HEK293T (cell line): Measurements from ENCODE around the gene HMX1.

Experiments
- CTCF ChIA-PET: fragments of 350-600 bp; formaldehyde crosslinking; extraction: SDS; loops from one replicate; lab custom pipeline; 2021; ENCODE audit warnings: antibody characterized with exemption, inconsistent platforms; lab: Yijun Ruan, JAX
- POLR2A ChIA-PET: fragments of 350-600 bp; formaldehyde crosslinking; extraction: SDS; loops from one replicate; lab custom pipeline; 2020; ENCODE audit warnings: antibody characterized with exemption, inconsistent platforms; lab: Yijun Ruan, JAX
- DNase-seq: peaks from one replicate; pipeline ENCODE4 v3.0.0; 2012; ENCODE audit warnings: mixed read lengths; ENCODE audit errors: extremely low spot score
- ARNT ChIP-seq: fragments of 450-650 bp; IDR thresholded peaks from 2 replicates; pipeline ENCODE4 v1.6.1; 2017; ENCODE audit warnings: mild to moderate bottlenecking
- BHLHE40 ChIP-seq: fragments of 450-650 bp; IDR thresholded peaks from 2 replicates; pipeline ENCODE4 v1.6.1; 2016; ENCODE audit warnings: mild to moderate bottlenecking, moderate library complexity, borderline replicate concordance
- CTBP1 ChIP-seq: fragments of 450-650 bp; IDR thresholded peaks from 2 replicates; pipeline ENCODE4 v1.6.1; 2016; ENCODE audit warnings: borderline replicate concordance
- ELF4 ChIP-seq: fragments of 450-650 bp; IDR thresholded peaks from 2 replicates; pipeline ENCODE4 v1.6.1; 2017; ENCODE audit warnings: antibody characterized with exemption
- FOXA1 ChIP-seq: fragments of 450-650 bp; IDR thresholded peaks from 2 replicates; pipeline ENCODE4 v1.6.1; 2016; ENCODE audit warnings: mild to moderate bottlenecking
- FOXK2 ChIP-seq: fragments of 450-650 bp; IDR thresholded peaks from 2 replicates; pipeline ENCODE4 v1.6.1; 2016; ENCODE audit warnings: mild to moderate bottlenecking
- FOXM1 ChIP-seq: fragments of 450-650 bp; IDR thresholded peaks from 2 replicates; pipeline ENCODE4 v1.6.1; 2017; ENCODE audit warnings: mild to moderate bottlenecking, borderline replicate concordance
- HDGF ChIP-seq: fragments of 450-650 bp; IDR thresholded peaks from 2 replicates; pipeline ENCODE4 v1.6.1; 2017; ENCODE audit warnings: antibody characterized with exemption, borderline replicate concordance
- L3MBTL2 ChIP-seq: fragments of 450-650 bp; conservative IDR thresholded peaks from 2 replicates; pipeline ENCODE4 v1.6.1; 2016; ENCODE audit warnings: mild to moderate bottlenecking
- LEF1 ChIP-seq: fragments of 450-650 bp; IDR thresholded peaks from 2 replicates; pipeline ENCODE4 v1.6.1; 2017; ENCODE audit warnings: mild to moderate bottlenecking, borderline replicate concordance
- NFRKB ChIP-seq: fragments of 450-650 bp; IDR thresholded peaks from 2 replicates; pipeline ENCODE4 v1.6.1; 2016; ENCODE audit warnings: mild to moderate bottlenecking, moderate library complexity
- SP1 ChIP-seq: fragments of 450-650 bp; IDR thresholded peaks from 2 replicates; pipeline ENCODE4 v1.6.1; 2017
- SUZ12 ChIP-seq: fragments of 450-650 bp; IDR thresholded peaks from 2 replicates; pipeline ENCODE4 v1.6.1; 2016; ENCODE audit warnings: mild to moderate bottlenecking
- TARDBP ChIP-seq: fragments of 450-650 bp; IDR thresholded peaks from 2 replicates; pipeline ENCODE4 v1.6.1; 2016
- ZNF384 ChIP-seq: fragments of 450-650 bp; IDR thresholded peaks from 2 replicates; pipeline ENCODE4 v1.6.1; 2016
- TF ChIP-seq, protein P1 (sequence below): fragments of 450-650 bp; IDR thresholded peaks from 2 replicates; pipeline ENCODE4 v1.6.1; 2016

HMX1 gene

DNA sequence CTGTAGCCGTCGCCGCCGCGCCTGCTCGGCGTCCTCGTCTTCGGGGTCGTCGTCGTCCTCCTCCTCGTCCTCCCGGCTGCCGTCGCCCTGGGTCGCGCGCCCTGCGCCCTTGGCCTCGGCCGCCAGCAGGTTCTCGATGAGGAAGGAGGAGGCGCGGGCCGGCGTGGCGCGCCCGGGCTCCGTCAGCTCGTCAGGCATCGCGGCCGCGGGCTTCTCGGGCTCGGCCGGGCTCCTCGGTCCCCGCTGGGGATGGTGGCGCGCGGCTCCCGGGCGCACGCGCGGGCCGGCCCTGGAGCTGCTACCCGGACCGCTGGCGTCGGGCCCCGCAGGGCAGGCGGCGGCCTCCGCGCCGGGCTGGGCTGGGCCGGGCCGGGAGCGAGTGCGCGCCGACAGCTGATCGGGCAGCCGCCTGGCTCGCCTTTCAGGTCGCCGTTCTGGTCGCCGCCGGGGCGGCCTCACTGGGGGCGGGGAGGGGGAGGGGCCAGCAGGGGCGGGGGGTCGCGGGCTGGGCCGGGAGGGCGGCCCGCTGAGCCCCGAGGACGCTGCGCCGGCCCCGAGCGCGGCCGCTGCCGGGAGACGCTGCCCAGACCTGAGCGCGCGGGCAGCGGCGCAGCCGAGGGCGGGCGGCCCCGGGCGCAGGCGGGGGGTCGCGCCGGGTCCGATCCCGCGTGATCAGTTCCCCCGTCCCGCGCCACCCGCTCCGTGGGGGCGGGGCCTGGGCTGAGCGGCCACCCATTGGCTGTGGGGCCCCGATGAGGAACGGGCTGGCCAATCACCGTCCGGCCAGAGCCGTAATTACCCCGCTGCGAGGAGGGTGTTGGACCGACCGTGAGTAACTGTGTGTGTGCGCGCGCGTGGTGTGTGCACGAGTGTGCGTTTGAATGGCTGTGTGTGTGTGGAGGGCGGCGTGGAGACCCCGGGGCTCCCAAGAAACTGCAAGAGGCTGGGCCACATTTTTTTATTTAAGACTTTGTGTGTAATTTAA is at the start of gene HMX1:
TSS of gene HMX1 (minus strand) at position 423 of the 985 bp plus-strand sequence. CDS start at position 198, 225 bp downstream.
- CTCF ChIA-PET: no interaction called here
- DNase-seq: peak; percentile 98
- TF ChIP-seq CTBP1: no peak
- 0 out of 2 replicates have a peak, but pooled peaks have one; percentile 30 for TF ChIP-seq TARDBP
- no peak for TF ChIP-seq LEF1
- TF ChIP-seq L3MBTL2: peak; percentile 77
- POLR2A ChIA-PET: interaction anchor here (1.5 to 1.8 kb wide), 2 partner anchors 11 to 24 kb away, joined by 3 to 5 read pairs; no protein-coding TSS in a partner anchor

DNA sequence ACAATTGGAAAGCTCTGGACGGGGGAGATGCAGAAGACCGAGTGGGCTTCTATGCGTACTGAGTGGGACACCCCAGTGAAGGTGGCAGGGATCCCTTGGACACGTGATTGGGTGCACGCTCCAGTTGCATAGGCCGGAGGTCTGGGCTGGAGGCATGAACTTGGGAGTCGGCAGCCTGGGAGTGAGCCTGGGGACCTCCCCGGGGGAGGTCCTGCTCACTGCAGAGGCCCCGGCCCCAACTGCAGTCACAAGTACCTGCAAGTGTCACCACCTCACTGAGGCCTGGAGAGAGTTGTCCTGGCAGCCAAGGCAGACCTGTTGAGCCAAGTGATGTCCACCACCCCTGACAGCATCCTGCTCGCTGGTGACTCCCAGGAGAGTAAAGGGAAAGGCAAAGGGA is 49.3 kb upstream of the HMX1 start:
- ChIA-PET POLR2A (no interaction called here), CTCF (interaction anchor here (0.7 kb wide), 1 partner anchor 192 kb away, joined by 3 read pairs; no protein-coding TSS in a partner anchor)
- TF ChIP-seq, protein P1, sequence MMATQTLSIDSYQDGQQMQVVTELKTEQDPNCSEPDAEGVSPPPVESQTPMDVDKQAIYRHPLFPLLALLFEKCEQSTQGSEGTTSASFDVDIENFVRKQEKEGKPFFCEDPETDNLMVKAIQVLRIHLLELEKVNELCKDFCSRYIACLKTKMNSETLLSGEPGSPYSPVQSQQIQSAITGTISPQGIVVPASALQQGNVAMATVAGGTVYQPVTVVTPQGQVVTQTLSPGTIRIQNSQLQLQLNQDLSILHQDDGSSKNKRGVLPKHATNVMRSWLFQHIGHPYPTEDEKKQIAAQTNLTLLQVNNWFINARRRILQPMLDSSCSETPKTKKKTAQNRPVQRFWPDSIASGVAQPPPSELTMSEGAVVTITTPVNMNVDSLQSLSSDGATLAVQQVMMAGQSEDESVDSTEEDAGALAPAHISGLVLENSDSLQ: no peak
- TF ChIP-seq L3MBTL2 (no peak), TARDBP (no peak), SUZ12 (no peak), CTBP1 (no peak), FOXM1 (no peak)
- DNase-seq: peak; percentile 3

DNA sequence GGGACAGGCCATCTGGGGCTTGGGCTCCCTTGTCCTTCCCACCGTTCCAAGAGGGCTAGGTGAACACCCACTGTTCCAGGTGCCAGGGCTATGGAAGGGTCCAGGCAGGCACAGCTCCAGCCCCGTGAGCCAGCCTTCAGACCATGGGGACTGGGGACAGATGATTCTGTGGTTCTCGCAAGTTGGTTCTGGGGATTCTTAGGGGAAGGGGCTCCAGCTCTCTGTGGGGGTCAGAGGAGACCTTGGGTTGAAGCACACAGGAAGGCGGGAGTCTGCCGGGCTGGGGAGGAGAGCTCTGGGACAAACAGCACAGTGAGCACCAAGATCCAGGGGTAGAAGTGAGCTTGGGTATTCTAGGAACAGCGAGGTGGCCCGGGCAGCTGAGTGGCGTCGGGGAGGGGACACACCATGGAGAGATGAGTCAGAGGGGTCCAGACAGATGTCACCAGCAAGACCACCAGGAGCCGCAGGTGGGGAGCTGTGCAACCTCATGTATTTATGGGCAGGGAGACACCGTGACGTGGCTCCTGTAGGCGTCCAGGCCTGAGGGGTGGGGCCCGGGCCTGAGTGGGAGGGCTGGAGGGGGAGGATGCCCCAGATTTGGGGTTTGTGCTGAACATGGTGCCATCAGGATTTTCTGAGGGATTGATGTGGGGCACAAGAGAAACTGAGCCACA is 48.8 kb upstream of the HMX1 start:
- POLR2A ChIA-PET: no interaction called here
- CTCF ChIA-PET: interaction anchor here (0.6 to 0.7 kb wide), 2 partner anchors 193 to 313 kb away, joined by 3 read pairs; no protein-coding TSS in a partner anchor
- TF ChIP-seq FOXK2 (no peak), SUZ12 (no peak), L3MBTL2 (no peak)
- peak; percentile 2 for DNase-seq

DNA sequence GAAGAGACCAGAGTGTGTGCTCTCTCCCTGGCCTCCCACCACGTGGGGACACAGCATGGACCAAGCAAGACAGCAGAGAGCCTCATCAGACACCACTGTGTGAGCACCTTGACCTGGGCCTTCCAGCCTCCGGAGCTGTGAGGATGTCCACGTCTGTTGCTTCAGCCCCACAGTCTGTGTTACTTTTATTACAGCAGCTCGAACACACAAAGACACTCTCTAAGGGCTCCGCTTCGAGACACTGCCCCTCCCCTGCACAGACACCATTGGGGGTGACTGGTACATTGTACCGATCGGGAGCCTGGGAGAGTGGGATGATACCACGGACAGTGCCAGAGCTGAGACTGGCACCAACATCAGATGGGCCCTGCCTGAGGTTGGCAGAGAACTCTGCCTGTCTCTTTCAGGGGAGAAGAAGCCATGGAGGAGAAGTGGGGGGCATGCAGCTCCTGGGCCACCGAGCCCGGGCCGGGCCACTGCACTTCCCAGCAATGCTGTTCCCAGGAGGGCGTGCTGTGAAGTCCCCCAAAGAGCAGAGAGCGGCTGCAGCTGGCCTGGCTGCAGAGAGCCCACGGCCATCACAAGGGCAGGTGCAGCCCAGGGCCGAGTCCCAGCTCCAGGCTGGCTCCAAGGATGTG is 48.1 kb upstream of the HMX1 start:
- ChIA-PET POLR2A (no interaction called here), CTCF (interaction anchor here (0.6 kb wide), 1 partner anchor 312 kb away, joined by 3 read pairs; no protein-coding TSS in a partner anchor)
- TF ChIP-seq SUZ12 (no peak), CTBP1 (no peak), LEF1 (no peak), FOXK2 (no peak), ELF4 (no peak)
- TF ChIP-seq, protein P1: no peak
- DNase-seq: peak; percentile 3

DNA sequence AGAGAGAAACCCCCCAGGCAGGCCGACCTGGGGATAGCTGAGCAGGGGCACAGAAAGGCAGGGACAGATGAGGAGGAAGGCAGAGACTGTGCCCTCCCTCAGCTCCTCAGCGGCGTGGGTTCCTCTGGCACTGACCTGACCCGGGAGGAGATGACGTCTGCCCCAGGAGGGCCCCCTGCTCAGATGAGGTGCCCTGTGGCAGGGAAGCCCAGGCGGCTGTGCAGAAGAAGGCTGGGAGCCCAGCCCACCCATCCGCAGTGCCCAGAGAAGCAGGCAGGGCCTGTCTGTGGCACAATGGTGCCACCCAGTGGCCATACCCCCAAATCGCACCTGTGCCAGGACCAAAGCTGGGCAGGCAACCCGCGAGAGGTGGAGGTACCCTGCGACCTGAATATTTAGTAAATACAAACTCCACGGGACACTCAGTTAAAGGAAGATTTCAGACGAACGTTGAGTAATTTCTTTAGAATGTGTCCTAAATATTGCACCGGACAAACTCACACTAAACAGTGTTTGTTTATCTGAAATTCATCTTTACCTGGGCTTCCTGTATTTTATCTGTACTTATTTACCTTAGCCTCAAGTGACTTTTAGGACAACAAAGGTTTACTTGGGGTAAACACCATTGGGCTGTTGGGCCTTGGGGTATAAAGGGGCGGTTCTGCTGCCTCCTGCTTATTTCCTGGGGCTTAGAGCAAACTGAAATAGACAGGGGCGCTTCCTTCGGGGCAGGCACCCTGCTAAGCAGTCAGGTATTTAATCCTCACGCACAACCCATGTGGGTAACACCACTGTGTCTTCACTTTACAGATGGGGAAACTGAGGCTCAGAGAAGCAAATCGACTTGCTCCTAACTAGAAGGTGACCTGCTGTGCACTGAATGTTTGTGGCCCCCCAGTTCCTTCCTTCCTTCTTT is 46.5 kb upstream of the HMX1 start:
- ChIA-PET CTCF (interaction anchor here (0.5 to 2.4 kb wide), 9 partner anchors 9 to 230 kb away, joined by 3 to 20 read pairs (median 3); no protein-coding TSS in a partner anchor), POLR2A (no interaction called here)
- TF ChIP-seq BHLHE40 (no peak), ELF4 (no peak), FOXM1 (no peak), CTBP1 (no peak), TARDBP (no peak), ARNT (no peak), FOXA1 (no peak), LEF1 (no peak), ZNF384 (no peak), L3MBTL2 (no peak), SP1 (no peak), HDGF (no peak), SUZ12 (no peak), NFRKB (no peak), FOXK2 (no peak)
- TF ChIP-seq, protein P1: no peak
- peak; percentile 89 for DNase-seq
